HL-60 (cell line): ENCODE results near the gene CPTP.

Experiments used
- CTCF ChIP-seq: IDR thresholded peaks from one replicate; pipeline ENCODE4 v1.5.1; 2011; ENCODE audit warnings: low read length, control low read depth, inconsistent platforms; ENCODE audit not compliant: insufficient read depth
- GABPA ChIP-seq: IDR thresholded peaks from 2 replicates; pipeline ENCODE4 v1.6.1; 2012; ENCODE audit warnings: low read depth
- POLR2AphosphoS5 ChIP-seq: IDR thresholded peaks from 2 replicates; pipeline ENCODE4 v1.6.1; 2012; ENCODE audit warnings: low read depth

DNA sequence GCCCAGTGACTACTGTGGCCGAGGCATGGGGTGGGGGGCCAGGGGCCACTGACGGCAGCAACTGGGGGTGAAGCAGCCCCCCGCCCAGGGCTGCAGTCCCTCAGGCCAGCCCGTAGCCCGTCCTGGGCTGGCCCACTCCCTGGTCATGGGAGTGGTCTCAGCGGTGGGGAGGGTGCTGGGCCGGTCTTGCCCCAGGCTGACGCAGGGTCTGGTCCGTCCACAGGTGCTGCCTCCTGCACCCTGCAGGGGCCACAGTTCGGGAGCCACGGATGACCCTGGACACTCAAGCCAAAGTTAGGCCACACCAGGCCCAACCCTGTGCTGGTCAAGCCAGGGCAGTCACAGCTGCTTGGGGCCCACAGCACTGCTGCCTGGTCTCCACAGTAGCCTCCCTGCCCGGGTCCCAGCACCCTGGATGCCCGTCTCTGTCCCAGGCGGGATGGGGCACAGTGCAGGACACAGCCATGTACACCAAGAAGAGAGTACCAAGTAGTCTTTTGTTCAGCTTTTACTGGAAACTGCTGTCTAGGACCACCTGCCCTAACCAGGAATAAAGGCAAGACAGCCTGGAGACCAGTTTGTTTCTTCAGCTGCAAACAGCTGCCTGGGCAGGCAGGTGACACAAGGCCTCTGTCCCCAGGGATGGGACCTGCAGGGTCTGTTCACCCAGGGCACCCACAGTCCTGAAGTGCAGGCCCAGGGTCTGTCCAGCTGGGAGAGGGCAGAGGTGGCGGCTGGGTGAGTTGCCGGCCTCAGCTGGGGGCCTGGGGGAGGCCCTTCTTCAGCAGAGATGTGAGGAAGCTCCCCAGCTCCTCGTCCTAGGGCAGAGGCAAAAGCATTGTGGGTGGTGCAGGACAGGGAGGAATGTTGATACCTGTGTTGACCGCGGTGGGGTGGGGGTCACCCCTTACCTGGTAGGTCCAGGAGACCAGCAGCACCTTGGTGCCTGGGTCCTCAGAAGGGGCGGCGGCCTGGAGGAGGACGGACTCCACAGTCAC is 13.2 kb upstream of the CPTP start:
- TF ChIP-seq POLR2AphosphoS5 (no peak), CTCF (no peak), GABPA (no peak)
